Measurements from ENCODE around the gene WNT10A.
"Not testable (repeated sequence)": the region's sequence is repeated elsewhere in the genome, so short reads cannot be mapped to it uniquely, and the experiment has no call there.

Gene WNT10A

GRCh38 chr2:218880102-218880858 is at the start of gene WNT10A:
Gene WNT10A (plus strand): TSS chr2:218880852. CDS start chr2:218880996, 144 bp downstream.
- DNase-seq (ENCODE audit: low read depth in 1 of 2, low spot score in 1 of 2): peak; percentile 48 to 49

GRCh38 chr2:218831378-218831990 is 49.2 kb upstream of the WNT10A start, which contains the start of gene PRKAG3:
Gene PRKAG3 (minus strand): TSS chr2:218831803.
- no peak for DNase-seq (ENCODE audit: low read depth in 1 of 2, low spot score in 1 of 2)

GRCh38 chr2:218832081-218832480 is 48.6 kb upstream of the WNT10A start:
- no peak for DNase-seq (ENCODE audit: low read depth in 1 of 2, low spot score in 1 of 2)

GRCh38 chr2:218832520-218832919 is 48.1 kb upstream of the WNT10A start:
- no peak for DNase-seq (ENCODE audit: low read depth in 1 of 2, low spot score in 1 of 2)

GRCh38 chr2:218833023-218833609 is 47.5 kb upstream of the WNT10A start:
- no peak for DNase-seq (ENCODE audit: low read depth in 1 of 2, low spot score in 1 of 2)

- no peak for DNase-seq (ENCODE audit: low read depth in 1 of 2, low spot score in 1 of 2)
Observed at GRCh38 chr2:218834685-218835084, 46.0 kb upstream of the WNT10A start.

GRCh38 chr2:218837495-218837894 is 43.2 kb upstream of the WNT10A start:
- no peak for DNase-seq (ENCODE audit: low read depth in 1 of 2, low spot score in 1 of 2)

- no peak for DNase-seq (ENCODE audit: low read depth in 1 of 2, low spot score in 1 of 2)
Observed at GRCh38 chr2:218839430-218839829, 41.2 kb upstream of the WNT10A start.

- no peak for DNase-seq (ENCODE audit: low read depth in 1 of 2, low spot score in 1 of 2)
Observed at GRCh38 chr2:218839888-218840287, 40.8 kb upstream of the WNT10A start.

- DNase-seq (ENCODE audit: low read depth in 1 of 2, low spot score in 1 of 2): not testable (repeated sequence)
Observed at GRCh38 chr2:218844334-218844733, 36.3 kb upstream of the WNT10A start.

- DNase-seq (ENCODE audit: low read depth in 1 of 2, low spot score in 1 of 2): not testable (repeated sequence)
Observed at GRCh38 chr2:218846963-218847362, 33.7 kb upstream of the WNT10A start.

GRCh38 chr2:218849721-218850120 is 30.9 kb upstream of the WNT10A start:
- DNase-seq (ENCODE audit: low read depth in 1 of 2, low spot score in 1 of 2): no peak

- no peak for DNase-seq (ENCODE audit: low read depth in 1 of 2, low spot score in 1 of 2)
Observed at GRCh38 chr2:218850796-218851195, 29.9 kb upstream of the WNT10A start.

GRCh38 chr2:218851286-218851685 is 29.4 kb upstream of the WNT10A start:
- no peak for DNase-seq (ENCODE audit: low read depth in 1 of 2, low spot score in 1 of 2)

GRCh38 chr2:218852911-218853667 is 27.6 kb upstream of the WNT10A start:
- DNase-seq (ENCODE audit: low read depth in 1 of 2, low spot score in 1 of 2): peak; percentile 44 to 50

GRCh38 chr2:218853766-218854165 is 26.9 kb upstream of the WNT10A start:
- DNase-seq (ENCODE audit: low read depth in 1 of 2, low spot score in 1 of 2): no peak

GRCh38 chr2:218854860-218855259 is 25.8 kb upstream of the WNT10A start:
- no peak for DNase-seq (ENCODE audit: low read depth in 1 of 2, low spot score in 1 of 2)

GRCh38 chr2:218855305-218856166 is 25.1 kb upstream of the WNT10A start:
- DNase-seq (ENCODE audit: low read depth in 1 of 2, low spot score in 1 of 2): no peak

GRCh38 chr2:218856167-218856895 is 24.3 kb upstream of the WNT10A start:
- no peak for DNase-seq (ENCODE audit: low read depth in 1 of 2, low spot score in 1 of 2)

- no peak for DNase-seq (ENCODE audit: low read depth in 1 of 2, low spot score in 1 of 2)
Observed at GRCh38 chr2:218856896-218857243, 23.8 kb upstream of the WNT10A start.
